Measurements from ENCODE around the gene TAMM41.
"Not testable (repeated sequence)": the region's sequence is repeated elsewhere in the genome, so short reads cannot be mapped to it uniquely, and the experiment has no call there.

GRCh38 chr3:11771931-11772330, 74.8 kb downstream of the TAMM41 start:
- not testable (repeated sequence) for TF ChIP-seq CTCF, EZH2 (IDR thresholded peaks at IDR 0.05)

All from neural progenitor cell (in vitro differentiated cells).